ENCODE measurements around the gene LRP2.

The LRP2 gene

GRCh38 chr2:169302364-169302763 lies 60.0 kb downstream of the LRP2 start:
- H3F3A ChIP-seq (ENCODE audit: low read depth) = no peaks in the 10 kb centered on the region
- no peaks in the 10 kb centered on the region for H3K36me3 ChIP-seq (ENCODE audit: insufficient read depth, low read length)
- H4K20me1 ChIP-seq (ENCODE audit: insufficient read depth, low read length, poor library complexity, severe bottlenecking) = no peaks in the 10 kb centered on the region
- peaks cover 12% of the 10 kb centered on the region for H3K27me3 ChIP-seq (ENCODE audit: insufficient read depth, low read length, poor library complexity, severe bottlenecking)
- no peak overlapping the region for H3K4me3 ChIP-seq (ENCODE audit: low read length, poor library complexity, severe bottlenecking)
- H2AFZ ChIP-seq (ENCODE audit: low read length) = no peak overlapping the region
- H3K9ac ChIP-seq (ENCODE audit: low read depth, low read length, poor library complexity, severe bottlenecking) = no peak overlapping the region
- TF ChIP-seq, protein P1, sequence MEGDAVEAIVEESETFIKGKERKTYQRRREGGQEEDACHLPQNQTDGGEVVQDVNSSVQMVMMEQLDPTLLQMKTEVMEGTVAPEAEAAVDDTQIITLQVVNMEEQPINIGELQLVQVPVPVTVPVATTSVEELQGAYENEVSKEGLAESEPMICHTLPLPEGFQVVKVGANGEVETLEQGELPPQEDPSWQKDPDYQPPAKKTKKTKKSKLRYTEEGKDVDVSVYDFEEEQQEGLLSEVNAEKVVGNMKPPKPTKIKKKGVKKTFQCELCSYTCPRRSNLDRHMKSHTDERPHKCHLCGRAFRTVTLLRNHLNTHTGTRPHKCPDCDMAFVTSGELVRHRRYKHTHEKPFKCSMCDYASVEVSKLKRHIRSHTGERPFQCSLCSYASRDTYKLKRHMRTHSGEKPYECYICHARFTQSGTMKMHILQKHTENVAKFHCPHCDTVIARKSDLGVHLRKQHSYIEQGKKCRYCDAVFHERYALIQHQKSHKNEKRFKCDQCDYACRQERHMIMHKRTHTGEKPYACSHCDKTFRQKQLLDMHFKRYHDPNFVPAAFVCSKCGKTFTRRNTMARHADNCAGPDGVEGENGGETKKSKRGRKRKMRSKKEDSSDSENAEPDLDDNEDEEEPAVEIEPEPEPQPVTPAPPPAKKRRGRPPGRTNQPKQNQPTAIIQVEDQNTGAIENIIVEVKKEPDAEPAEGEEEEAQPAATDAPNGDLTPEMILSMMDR (conservative IDR thresholded peaks at IDR 0.05; ENCODE audit: low read length) = no peak
- no peak for TF ChIP-seq EZH2phosphoT487 (IDR thresholded peaks at IDR 0.05; ENCODE audit: borderline replicate concordance)
- no peaks in the 10 kb centered on the region for H3K79me2 ChIP-seq (ENCODE audit: insufficient read depth, low read length)
- no peaks in the 10 kb centered on the region for H3K9me3 ChIP-seq (ENCODE audit: insufficient read depth, low read depth, low read length)
- H3K9me2 ChIP-seq (replicated peaks; ENCODE audit: low read depth, low read length) = no peaks in the 10 kb centered on the region
- no peaks in the 10 kb centered on the region for H3K4me1 ChIP-seq (ENCODE audit: insufficient read depth, low read length, poor library complexity, severe bottlenecking)
- no peak overlapping the region for H3K4me2 ChIP-seq (ENCODE audit: low read depth, low read length, poor library complexity, severe bottlenecking)

- Histone ChIP-seq H3K9me2 (replicated peaks; ENCODE audit: low read depth, low read length) (no peaks in the 10 kb centered on the region), H3K27me3 (ENCODE audit: insufficient read depth, low read length, poor library complexity, severe bottlenecking) (peaks cover 12% of the 10 kb centered on the region), H3K4me3 (ENCODE audit: low read length, poor library complexity, severe bottlenecking) (no peak overlapping the region), H4K20me1 (ENCODE audit: insufficient read depth, low read length, poor library complexity, severe bottlenecking) (no peaks in the 10 kb centered on the region), H2AFZ (ENCODE audit: low read length) (no peak overlapping the region), H3K9ac (ENCODE audit: low read depth, low read length, poor library complexity, severe bottlenecking) (no peak overlapping the region), H3K36me3 (ENCODE audit: insufficient read depth, low read length) (no peaks in the 10 kb centered on the region), H3K9me3 (ENCODE audit: insufficient read depth, low read depth, low read length) (no peaks in the 10 kb centered on the region), H3F3A (ENCODE audit: low read depth) (no peaks in the 10 kb centered on the region), H3K4me2 (ENCODE audit: low read depth, low read length, poor library complexity, severe bottlenecking) (no peak overlapping the region), H3K4me1 (ENCODE audit: insufficient read depth, low read length, poor library complexity, severe bottlenecking) (no peaks in the 10 kb centered on the region), H3K79me2 (ENCODE audit: insufficient read depth, low read length) (no peaks in the 10 kb centered on the region)
- no peak for TF ChIP-seq EZH2phosphoT487 (IDR thresholded peaks at IDR 0.05; ENCODE audit: borderline replicate concordance)
- TF ChIP-seq, protein P1 (conservative IDR thresholded peaks at IDR 0.05; ENCODE audit: low read length) = no peak
These were observed 60.6 kb downstream of the LRP2 start for GRCh38 chr2:169301596-169302335.

DNA sequence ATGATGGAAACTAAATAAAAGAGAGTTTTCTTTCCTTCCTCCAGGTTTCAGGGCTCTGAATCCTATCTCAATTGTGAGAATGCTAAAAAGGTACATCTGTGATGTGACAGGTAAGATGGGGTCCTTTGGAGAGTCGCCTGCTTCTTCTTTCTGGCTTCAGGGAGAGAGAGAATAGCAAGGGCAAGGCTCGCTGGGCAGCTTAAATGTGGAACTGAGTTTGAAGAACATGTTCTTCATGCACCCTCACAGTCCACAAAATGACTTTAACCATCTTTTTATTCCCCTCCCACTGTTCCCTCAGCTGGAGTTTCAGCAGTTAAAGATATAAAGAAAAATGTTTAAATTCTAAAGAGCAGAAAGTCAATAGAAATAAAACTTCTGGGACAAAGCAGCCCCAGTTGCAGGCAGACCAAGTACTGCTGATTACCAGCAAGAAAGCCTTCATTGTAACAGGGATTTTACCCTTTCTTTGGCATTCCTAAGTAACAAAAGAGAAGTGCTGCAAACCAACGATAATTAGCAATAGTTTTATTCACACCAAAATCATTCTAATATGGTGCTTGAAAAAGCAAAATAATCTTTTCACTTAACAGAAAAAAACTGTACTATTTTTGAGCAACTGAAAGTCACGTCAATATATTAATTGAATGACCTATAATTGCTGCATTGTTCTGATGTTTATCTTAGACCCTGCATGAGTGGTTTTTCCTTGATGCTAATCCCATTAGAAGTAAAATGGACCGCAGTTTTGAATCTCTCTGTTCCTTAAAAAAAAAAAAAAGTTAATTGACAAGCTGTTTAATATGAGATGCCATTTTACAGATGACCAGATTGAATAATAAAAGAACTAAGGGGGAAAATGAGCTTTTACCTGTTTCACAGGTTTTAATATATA lies 61.5 kb downstream of the LRP2 start:
- no peak overlapping the region for H2AFZ ChIP-seq (ENCODE audit: low read length)
- H3K27me3 ChIP-seq (ENCODE audit: insufficient read depth, low read length, poor library complexity, severe bottlenecking) = peaks cover 12% of the 10 kb centered on the region
- no peak overlapping the region for H3K9ac ChIP-seq (ENCODE audit: low read depth, low read length, poor library complexity, severe bottlenecking)
- no peaks in the 10 kb centered on the region for H3K9me2 ChIP-seq (replicated peaks; ENCODE audit: low read depth, low read length)
- H3K4me1 ChIP-seq (ENCODE audit: insufficient read depth, low read length, poor library complexity, severe bottlenecking) = no peaks in the 10 kb centered on the region
- H3K4me3 ChIP-seq (ENCODE audit: low read length, poor library complexity, severe bottlenecking) = no peak overlapping the region
- H3K4me2 ChIP-seq (ENCODE audit: low read depth, low read length, poor library complexity, severe bottlenecking) = no peak overlapping the region
- H3K9me3 ChIP-seq (ENCODE audit: insufficient read depth, low read depth, low read length) = no peaks in the 10 kb centered on the region
- TF ChIP-seq, protein P1 (conservative IDR thresholded peaks at IDR 0.05; ENCODE audit: low read length) = no peak
- TF ChIP-seq EZH2phosphoT487 (IDR thresholded peaks at IDR 0.05; ENCODE audit: borderline replicate concordance) = no peak
- no peaks in the 10 kb centered on the region for H3K79me2 ChIP-seq (ENCODE audit: insufficient read depth, low read length)
- H3K36me3 ChIP-seq (ENCODE audit: insufficient read depth, low read length) = no peaks in the 10 kb centered on the region
- no peaks in the 10 kb centered on the region for H4K20me1 ChIP-seq (ENCODE audit: insufficient read depth, low read length, poor library complexity, severe bottlenecking)
- H3F3A ChIP-seq (ENCODE audit: low read depth) = no peaks in the 10 kb centered on the region

Measured in Loucy (cell line).